HG03469 (cell line): ENCODE data around the gene SHROOM2.
A peak's percentile ranks its signal among the peaks of the same experiment; 100 is the strongest.

Experiments used
- ATAC-seq: cut with Tn5 transposase; IDR thresholded peaks from one replicate; pipeline ENCODE4 v1.9.1; 2021; ENCODE audit warnings: mild to moderate bottlenecking, moderate library complexity, moderate number of reproducible peaks; ENCODE audit not compliant: unreplicated experiment

The SHROOM2 gene

DNA sequence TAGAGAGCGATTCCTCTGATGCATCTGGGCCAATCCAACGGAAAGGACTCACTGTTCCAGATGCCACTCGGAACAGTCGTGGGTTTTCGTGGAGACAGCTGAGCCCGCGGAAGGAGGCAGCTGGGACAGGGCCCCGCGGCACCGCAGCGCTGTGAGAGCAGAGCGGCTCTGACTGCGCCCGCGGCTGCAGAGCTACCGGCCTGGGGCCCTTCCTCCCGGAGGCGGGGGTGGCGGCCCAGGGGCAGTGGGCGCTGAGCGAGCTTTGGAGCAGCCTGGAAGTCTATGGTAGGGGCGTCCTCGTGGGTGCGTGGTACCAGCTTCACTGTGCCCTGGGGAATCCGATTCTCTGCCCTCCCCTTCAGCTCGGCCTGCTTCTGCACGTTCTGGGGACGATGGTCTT is 205.8 kb downstream of the SHROOM2 start:
- no peak for ATAC-seq

DNA sequence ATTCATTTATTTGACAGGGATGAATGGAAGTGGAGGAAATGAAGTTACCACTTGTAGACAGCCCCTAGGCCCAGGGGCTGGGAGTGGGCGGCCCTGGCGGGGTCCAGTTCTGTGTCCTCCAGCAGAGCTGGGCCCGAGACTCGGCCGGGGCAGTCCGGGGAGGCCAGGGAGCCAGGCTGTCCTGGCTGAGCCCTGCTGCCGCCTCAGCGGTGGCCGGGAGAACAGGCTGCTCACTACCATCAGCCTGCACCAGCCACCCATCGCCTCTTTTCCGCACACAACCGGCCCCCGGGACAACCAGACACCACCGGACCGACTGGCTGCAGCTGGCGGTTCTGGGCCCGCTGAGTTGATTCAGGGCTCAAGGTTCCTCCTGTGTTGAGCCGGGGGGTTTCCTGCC is 206.5 kb downstream of the SHROOM2 start:
- ATAC-seq = no peak

DNA sequence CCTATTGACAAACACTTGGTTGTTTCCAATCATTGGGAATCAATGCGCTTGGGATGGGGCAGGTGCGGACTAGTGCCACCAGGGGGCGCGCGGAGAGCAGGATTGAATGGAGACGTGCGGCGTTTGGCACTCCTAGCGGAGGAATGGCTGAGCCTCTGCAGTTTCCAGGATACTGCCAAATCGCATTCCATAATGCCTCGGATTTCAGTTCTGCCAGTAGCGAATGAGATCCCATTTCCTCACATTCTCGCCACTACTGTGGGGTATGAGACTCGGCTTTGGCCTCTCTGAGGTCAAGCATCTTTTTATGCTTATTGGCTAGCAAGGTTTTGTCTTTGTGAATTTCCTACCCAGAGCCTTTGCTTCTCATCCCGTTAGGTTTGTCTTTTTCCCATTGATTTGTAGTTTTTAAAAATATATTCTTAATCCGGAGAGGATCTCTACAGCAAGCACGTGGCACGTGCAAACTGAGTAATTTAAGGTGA is 209.7 kb downstream of the SHROOM2 start:
- ATAC-seq = no peak

DNA sequence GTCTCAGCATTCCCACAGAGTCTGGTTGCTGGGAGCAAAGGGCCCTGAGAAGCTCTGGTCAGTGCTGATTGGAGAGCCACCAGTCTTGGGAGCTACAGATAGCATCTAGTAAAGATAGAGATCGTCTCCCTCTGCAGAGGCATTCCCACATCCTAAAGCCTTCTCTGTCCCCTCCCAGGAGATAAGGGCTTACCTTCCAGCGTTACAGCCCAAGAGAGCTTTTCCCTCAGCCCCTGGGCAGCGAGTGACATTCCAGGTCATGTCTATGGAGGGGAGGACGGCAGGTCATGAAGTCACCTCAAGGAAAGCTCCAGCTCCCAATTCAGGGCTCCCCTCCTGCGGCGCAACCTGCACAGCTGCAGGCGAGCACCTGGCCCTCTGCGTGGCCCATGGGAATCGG is 210.8 kb downstream of the SHROOM2 start:
- ATAC-seq = no peak

DNA sequence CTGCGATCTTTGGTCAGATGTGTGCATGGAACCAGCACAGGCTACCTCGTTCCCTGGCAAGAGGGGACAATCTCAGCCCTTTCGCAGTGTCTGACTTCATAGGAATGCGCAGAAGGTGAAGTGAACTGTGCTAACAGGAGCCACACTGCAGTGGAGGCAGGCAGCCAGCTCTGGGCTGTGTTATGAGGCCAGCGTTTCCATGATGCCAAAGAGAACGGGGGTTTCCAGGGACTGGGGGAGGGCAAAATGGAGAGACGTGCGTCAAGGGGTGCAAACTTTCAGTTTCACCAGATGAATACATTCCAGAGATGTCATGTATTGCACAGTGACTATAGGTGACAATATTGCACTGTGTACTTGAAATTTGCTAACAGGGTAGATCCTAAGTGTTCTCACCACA is 211.3 kb downstream of the SHROOM2 start:
- peak; percentile 60 for ATAC-seq
